Measurements from ENCODE around the gene NRN1L.

NRN1L gene

DNA sequence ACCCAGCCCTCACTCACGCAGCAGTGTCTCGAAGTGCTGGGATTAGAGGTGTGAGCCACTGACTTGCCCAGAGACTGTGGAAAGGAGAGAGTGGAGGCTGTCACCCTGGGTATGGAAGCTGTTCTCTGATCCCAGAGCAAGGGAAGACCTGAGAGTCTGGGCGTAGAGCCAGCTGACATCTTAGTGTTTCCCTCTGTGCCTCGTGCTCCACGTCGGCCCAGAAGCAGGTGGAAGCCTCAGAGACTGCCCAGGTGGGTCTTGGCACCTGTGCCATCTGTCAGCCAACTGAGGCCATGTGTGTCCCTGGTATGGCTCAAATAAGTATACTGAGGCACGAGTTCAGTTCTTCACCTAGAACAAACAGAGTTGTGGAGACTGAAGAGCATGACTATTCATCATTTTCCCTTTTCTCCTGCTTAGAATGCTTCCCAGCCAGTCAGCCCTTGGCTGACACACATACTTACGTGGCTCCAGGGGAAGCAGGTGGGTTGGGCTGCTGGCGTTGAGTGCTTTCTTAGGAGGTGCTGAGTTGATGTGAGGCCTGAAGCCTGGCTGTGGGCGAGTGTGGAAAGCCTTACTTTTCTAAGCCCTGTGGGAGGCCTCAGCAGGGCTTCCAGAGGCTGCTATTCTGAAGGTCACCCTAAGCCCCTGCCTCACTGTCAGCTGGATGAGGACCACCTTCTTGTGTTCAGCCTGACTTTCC lies 38.9 kb downstream of the NRN1L start:
- TF ChIP-seq NFIC (IDR thresholded peaks at IDR 0.05) (no peak), YY1 (IDR thresholded peaks at IDR 0.05; ENCODE audit: low read depth) (no peak)
- TF ChIP-seq, protein P1, sequence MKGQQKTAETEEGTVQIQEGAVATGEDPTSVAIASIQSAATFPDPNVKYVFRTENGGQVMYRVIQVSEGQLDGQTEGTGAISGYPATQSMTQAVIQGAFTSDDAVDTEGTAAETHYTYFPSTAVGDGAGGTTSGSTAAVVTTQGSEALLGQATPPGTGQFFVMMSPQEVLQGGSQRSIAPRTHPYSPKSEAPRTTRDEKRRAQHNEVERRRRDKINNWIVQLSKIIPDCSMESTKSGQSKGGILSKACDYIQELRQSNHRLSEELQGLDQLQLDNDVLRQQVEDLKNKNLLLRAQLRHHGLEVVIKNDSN (IDR thresholded peaks at IDR 0.05): no peak

DNA sequence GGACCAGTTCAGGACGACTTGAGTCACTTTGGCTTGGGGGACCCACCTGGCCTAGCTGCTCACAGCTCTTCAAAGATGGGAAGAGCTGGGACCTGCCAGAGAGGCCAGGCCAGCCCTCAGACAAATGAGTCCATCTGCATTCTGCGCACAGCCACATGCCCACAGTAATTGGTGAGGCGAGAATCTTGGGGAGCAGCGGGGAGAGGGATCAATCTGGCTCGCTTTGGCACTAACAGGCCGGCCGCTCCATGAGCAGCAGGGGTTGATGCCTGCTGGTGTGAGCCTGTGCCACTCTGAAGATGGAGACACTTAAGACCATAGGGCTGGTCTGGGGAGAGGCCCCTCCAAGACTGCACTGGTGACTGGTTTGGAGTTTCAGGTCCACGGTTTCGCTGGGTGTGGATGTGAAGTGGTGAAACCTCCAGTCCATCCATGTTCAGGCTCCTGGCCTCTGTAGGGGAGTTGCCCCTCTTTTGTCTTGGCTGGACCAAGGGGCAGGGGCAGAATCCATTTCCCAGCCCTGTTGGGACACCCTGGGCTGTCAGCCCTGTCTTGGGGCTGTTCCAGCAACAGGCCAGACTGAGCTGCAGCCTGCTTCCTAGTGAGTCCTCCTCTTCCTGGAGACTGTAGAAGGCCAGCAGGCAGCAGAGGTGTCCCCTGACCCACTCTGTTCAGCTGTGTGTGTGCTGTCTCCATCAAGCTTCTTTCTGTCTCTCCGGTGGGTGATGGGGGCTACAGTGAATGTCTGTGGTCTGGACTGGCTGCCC lies 39.6 kb downstream of the NRN1L start:
- TF ChIP-seq YY1 (IDR thresholded peaks at IDR 0.05; ENCODE audit: low read depth) (no peak), CEBPB (IDR thresholded peaks at IDR 0.05) (no peak), TAF1 (IDR thresholded peaks at IDR 0.05; ENCODE audit: low read depth) (no peak), TCF12 (IDR thresholded peaks at IDR 0.05; ENCODE audit: low read depth) (no peak), EGR1 (IDR thresholded peaks at IDR 0.05) (no peak), TEAD4 (IDR thresholded peaks at IDR 0.05) (no peak), ZBTB7A (IDR thresholded peaks at IDR 0.05; ENCODE audit: low read depth) (no peak), EP300 (IDR thresholded peaks at IDR 0.05; ENCODE audit: borderline replicate concordance) (no peak), FOXM1 (IDR thresholded peaks at IDR 0.05; ENCODE audit: borderline replicate concordance, low read depth) (no peak), RAD21 (IDR thresholded peaks at IDR 0.05; ENCODE audit: low read depth) (no peak), NFIC (IDR thresholded peaks at IDR 0.05) (no peak), CREB1 (IDR thresholded peaks at IDR 0.05; ENCODE audit: low read depth) (no peak)
- TF ChIP-seq, protein P1 (IDR thresholded peaks at IDR 0.05): no peak
- TF ChIP-seq, protein P2, sequence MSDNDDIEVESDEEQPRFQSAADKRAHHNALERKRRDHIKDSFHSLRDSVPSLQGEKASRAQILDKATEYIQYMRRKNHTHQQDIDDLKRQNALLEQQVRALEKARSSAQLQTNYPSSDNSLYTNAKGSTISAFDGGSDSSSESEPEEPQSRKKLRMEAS (IDR thresholded peaks at IDR 0.05): no peak
- TF ChIP-seq, protein P3, sequence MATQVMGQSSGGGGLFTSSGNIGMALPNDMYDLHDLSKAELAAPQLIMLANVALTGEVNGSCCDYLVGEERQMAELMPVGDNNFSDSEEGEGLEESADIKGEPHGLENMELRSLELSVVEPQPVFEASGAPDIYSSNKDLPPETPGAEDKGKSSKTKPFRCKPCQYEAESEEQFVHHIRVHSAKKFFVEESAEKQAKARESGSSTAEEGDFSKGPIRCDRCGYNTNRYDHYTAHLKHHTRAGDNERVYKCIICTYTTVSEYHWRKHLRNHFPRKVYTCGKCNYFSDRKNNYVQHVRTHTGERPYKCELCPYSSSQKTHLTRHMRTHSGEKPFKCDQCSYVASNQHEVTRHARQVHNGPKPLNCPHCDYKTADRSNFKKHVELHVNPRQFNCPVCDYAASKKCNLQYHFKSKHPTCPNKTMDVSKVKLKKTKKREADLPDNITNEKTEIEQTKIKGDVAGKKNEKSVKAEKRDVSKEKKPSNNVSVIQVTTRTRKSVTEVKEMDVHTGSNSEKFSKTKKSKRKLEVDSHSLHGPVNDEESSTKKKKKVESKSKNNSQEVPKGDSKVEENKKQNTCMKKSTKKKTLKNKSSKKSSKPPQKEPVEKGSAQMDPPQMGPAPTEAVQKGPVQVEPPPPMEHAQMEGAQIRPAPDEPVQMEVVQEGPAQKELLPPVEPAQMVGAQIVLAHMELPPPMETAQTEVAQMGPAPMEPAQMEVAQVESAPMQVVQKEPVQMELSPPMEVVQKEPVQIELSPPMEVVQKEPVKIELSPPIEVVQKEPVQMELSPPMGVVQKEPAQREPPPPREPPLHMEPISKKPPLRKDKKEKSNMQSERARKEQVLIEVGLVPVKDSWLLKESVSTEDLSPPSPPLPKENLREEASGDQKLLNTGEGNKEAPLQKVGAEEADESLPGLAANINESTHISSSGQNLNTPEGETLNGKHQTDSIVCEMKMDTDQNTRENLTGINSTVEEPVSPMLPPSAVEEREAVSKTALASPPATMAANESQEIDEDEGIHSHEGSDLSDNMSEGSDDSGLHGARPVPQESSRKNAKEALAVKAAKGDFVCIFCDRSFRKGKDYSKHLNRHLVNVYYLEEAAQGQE (IDR thresholded peaks at IDR 0.05; ENCODE audit: low read depth): no peak

DNA sequence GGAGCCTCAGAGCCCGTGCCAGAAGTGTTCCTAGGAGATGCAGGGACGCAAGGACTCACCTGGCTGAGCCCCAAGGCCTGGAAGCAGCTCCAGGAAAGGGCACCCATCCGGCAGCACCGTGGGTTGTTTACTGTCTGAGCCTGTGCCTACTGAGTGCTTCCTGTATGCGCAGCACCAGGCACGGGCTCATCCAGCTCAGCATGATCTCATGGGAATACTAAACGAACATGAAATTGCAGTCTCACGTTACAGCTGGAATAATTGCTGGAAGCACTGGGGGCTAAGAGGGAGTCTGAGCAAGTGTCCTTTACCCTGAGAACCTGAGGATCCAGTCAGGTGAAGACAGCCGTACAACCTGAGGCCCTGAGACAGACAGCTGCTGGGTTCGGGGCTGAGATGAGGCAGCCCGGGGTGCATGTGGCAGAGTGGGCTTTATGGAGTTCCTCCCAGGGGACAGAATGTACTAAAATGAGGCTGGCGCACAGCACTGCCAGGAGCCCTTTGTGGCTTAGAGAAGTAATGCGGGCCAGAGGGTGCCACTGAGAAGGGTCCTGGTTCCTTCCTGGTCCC lies 41.6 kb downstream of the NRN1L start:
- TF ChIP-seq, protein P2 (IDR thresholded peaks at IDR 0.05): peak; percentile 10; the same call in 1 of the 2 replicates
- no peak for TF ChIP-seq FOXM1 (IDR thresholded peaks at IDR 0.05; ENCODE audit: borderline replicate concordance, low read depth)

DNA sequence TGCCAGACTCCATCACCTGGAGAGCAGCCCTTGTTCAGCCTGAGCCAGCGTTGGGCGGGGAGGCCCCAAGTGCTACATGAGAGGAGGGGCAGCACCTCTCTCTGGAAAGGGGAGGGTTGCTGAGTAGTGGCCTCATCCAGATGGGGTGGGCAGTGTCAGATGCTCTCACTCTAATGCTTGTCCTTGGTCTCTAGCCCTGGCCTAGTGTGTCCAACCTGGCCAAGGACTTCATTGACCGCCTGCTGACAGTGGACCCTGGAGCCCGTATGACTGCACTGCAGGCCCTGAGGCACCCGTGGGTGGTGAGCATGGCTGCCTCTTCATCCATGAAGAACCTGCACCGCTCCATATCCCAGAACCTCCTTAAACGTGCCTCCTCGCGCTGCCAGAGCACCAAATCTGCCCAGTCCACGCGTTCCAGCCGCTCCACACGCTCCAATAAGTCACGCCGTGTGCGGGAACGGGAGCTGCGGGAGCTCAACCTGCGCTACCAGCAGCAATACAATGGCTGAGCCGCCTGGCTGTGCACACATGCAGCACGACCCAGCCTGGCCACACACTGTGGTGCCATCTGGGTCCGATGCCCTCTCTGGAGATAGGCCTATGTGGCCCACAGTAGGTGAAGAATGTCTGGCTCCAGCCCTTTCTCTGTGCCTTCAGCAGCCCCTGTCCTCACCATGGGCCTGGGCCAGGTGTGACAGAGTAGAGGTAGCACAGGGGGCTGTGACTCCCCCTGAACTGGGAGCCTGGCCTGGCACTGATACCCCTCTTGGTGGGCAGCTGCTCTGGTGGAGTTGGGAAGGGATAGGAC lies 42.7 kb downstream of the NRN1L start:
- TF ChIP-seq EP300 (IDR thresholded peaks at IDR 0.05; ENCODE audit: borderline replicate concordance) (no peak), CREB1 (IDR thresholded peaks at IDR 0.05; ENCODE audit: low read depth) (no peak), CEBPB (IDR thresholded peaks at IDR 0.05) (no peak), TAF1 (IDR thresholded peaks at IDR 0.05; ENCODE audit: low read depth) (no peak), ZBTB7A (IDR thresholded peaks at IDR 0.05; ENCODE audit: low read depth) (no peak), RAD21 (IDR thresholded peaks at IDR 0.05; ENCODE audit: low read depth) (no peak), TEAD4 (IDR thresholded peaks at IDR 0.05) (no peak), NFIC (IDR thresholded peaks at IDR 0.05) (no peak), YY1 (IDR thresholded peaks at IDR 0.05; ENCODE audit: low read depth) (no peak), TCF12 (IDR thresholded peaks at IDR 0.05; ENCODE audit: low read depth) (no peak), FOXM1 (IDR thresholded peaks at IDR 0.05; ENCODE audit: borderline replicate concordance, low read depth) (no peak), EGR1 (IDR thresholded peaks at IDR 0.05) (no peak)
- TF ChIP-seq, protein P1 (IDR thresholded peaks at IDR 0.05): no peak
- TF ChIP-seq, protein P2 (IDR thresholded peaks at IDR 0.05): no peak
- TF ChIP-seq, protein P3 (IDR thresholded peaks at IDR 0.05; ENCODE audit: low read depth): no peak
